IPS-18a (cell line): ENCODE measurements around the gene FAM43B.
A peak's percentile ranks its signal among the peaks of the same experiment; 100 is the strongest.
"Not testable (repeated sequence)": the region's sequence is repeated elsewhere in the genome, so short reads cannot be mapped to it uniquely, and the experiment has no call there.

Experiments
- H3K27ac ChIP-seq: one replicate; pipeline ENCODE4 v1.5.1; 2013; ENCODE audit warnings: low read length
- H3K27me3 ChIP-seq: one replicate; pipeline ENCODE4 v1.6.1; 2013; ENCODE audit warnings: mild to moderate bottlenecking, low read length; ENCODE audit not compliant: control insufficient read depth, insufficient read depth
- H3K36me3 ChIP-seq: one replicate; pipeline ENCODE4 v1.6.1; 2013; ENCODE audit warnings: low read depth, low read length; ENCODE audit not compliant: control insufficient read depth
- H3K4me1 ChIP-seq: one replicate; pipeline ENCODE4 v1.6.1; 2013; ENCODE audit warnings: low read depth, low read length; ENCODE audit not compliant: control insufficient read depth
- H3K4me3 ChIP-seq: one replicate; pipeline ENCODE4 v1.5.1; 2013; ENCODE audit warnings: low read length
- H3K9ac ChIP-seq: one replicate; pipeline ENCODE4 v1.6.1; 2013; ENCODE audit warnings: mild to moderate bottlenecking, low read length, moderate library complexity
- H3K9me3 ChIP-seq: one replicate; pipeline ENCODE4 v1.6.1; 2013; ENCODE audit warnings: low read depth, low read length; ENCODE audit not compliant: control insufficient read depth

The FAM43B gene, protein sequence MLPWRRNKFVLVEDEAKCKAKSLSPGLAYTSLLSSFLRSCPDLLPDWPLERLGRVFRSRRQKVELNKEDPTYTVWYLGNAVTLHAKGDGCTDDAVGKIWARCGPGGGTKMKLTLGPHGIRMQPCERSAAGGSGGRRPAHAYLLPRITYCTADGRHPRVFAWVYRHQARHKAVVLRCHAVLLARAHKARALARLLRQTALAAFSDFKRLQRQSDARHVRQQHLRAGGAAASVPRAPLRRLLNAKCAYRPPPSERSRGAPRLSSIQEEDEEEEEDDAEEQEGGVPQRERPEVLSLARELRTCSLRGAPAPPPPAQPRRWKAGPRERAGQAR

GRCh38 chr1:20551945-20552727 lies at the start of gene FAM43B:
Gene FAM43B, plus strand, starts transcription at chr1:20552573. Its CDS starts 401 bp downstream, at chr1:20552974.
- H3K4me1 ChIP-seq = no peaks in the 10 kb centered on the region
- H3K27me3 ChIP-seq = peaks cover 70% of the 10 kb centered on the region
- H3K4me3 ChIP-seq = peak within 1 kb of the TSS; percentile 71
- H3K9ac ChIP-seq = peak within 1 kb of the TSS; percentile 67
- no peak within 1 kb of the TSS for H3K27ac ChIP-seq
- no peaks in the 10 kb centered on the region for H3K36me3 ChIP-seq
- H3K9me3 ChIP-seq = no peaks in the 10 kb centered on the region

DNA sequence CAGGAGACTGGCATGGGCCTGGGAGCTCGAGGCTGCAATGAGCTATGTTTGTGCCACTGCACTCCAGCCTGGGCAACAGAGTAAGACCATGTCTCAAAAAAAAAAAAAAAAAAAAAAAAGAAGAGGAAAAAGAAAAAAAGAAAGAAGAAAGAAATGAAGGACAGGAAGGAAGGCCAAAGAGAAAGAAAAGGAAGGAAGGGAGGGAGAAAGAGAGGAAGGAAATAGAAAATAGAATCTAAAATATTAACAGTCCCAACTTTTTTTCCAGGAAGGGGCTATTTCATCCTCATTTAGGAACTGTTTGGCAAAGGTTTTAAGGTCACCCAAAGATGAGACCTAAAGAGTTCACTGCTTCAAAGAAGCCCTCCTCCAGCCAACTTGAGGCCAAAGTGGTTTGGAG lies 46.9 kb upstream of the FAM43B start:
- Histone ChIP-seq H3K4me1 (no peaks in the 10 kb centered on the region), H3K9ac (no peak overlapping the region), H3K27me3 (peaks cover 6% of the 10 kb centered on the region), H3K27ac (no peak overlapping the region), H3K36me3 (peaks cover 30% of the 10 kb centered on the region), H3K4me3 (no peak overlapping the region), H3K9me3 (no peaks in the 10 kb centered on the region)

DNA sequence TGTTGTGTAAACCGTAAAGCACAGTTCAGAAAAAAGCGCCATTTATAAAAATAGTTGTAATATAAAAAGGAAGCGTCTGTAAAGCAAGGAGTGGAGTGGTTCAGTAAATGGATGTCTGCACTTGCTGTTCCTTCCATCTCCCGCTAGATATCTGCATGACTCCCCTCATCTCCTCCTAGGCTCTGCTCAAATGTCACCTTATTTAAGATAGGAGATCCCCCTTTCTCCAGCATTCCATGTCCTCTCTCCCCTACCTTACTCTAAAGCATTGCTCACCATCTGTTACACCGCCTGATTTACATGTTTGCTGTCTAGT lies 45.2 kb upstream of the FAM43B start:
- peaks cover 13% of the 10 kb centered on the region for H3K36me3 ChIP-seq
- H3K4me3 ChIP-seq = peak overlapping the region; percentile 84
- H3K4me1 ChIP-seq = no peaks in the 10 kb centered on the region
- H3K27me3 ChIP-seq = peaks cover 22% of the 10 kb centered on the region
- H3K9ac ChIP-seq = peak overlapping the region; percentile 53
- no peak overlapping the region for H3K27ac ChIP-seq
- H3K9me3 ChIP-seq = no peaks in the 10 kb centered on the region

GRCh38 chr1:20507564-20508410 lies 44.6 kb upstream of the FAM43B start, which contains the start of gene MUL1:
Gene MUL1, minus strand, starts transcription at chr1:20508151. Its CDS starts 127 bp downstream, at chr1:20508024.
- peak within 1 kb of the TSS; percentile 53 for H3K9ac ChIP-seq
- H3K4me1 ChIP-seq = no peaks in the 10 kb centered on the region
- H3K9me3 ChIP-seq = no peaks in the 10 kb centered on the region
- H3K27me3 ChIP-seq = peaks cover 25% of the 10 kb centered on the region
- H3K36me3 ChIP-seq = peaks cover 11% of the 10 kb centered on the region
- H3K27ac ChIP-seq = no peak within 1 kb of the TSS
- peak within 1 kb of the TSS; percentile 84 for H3K4me3 ChIP-seq

DNA sequence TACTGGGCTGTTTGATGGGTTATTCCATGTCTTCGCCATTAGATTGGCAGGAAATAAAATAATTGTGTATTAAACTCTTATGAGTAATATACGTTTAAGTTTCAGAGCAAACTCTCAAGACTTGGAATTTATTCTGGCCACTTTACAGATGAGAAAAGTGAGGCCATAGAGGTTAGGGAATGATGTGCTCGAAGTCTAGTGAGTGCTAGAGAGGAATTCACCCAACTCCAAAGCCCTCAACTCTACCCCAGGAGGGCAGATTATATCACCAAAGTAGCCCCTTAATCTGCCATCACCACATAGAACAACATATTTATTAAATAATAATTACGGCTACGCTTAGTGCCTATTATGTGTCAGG lies 44.0 kb upstream of the FAM43B start:
- Histone ChIP-seq H3K4me3 (peak overlapping the region; percentile 84), H3K9me3 (no peaks in the 10 kb centered on the region), H3K9ac (peak overlapping the region; percentile 53), H3K27ac (no peak overlapping the region), H3K36me3 (peaks cover 7% of the 10 kb centered on the region), H3K4me1 (no peaks in the 10 kb centered on the region), H3K27me3 (peaks cover 30% of the 10 kb centered on the region)

DNA sequence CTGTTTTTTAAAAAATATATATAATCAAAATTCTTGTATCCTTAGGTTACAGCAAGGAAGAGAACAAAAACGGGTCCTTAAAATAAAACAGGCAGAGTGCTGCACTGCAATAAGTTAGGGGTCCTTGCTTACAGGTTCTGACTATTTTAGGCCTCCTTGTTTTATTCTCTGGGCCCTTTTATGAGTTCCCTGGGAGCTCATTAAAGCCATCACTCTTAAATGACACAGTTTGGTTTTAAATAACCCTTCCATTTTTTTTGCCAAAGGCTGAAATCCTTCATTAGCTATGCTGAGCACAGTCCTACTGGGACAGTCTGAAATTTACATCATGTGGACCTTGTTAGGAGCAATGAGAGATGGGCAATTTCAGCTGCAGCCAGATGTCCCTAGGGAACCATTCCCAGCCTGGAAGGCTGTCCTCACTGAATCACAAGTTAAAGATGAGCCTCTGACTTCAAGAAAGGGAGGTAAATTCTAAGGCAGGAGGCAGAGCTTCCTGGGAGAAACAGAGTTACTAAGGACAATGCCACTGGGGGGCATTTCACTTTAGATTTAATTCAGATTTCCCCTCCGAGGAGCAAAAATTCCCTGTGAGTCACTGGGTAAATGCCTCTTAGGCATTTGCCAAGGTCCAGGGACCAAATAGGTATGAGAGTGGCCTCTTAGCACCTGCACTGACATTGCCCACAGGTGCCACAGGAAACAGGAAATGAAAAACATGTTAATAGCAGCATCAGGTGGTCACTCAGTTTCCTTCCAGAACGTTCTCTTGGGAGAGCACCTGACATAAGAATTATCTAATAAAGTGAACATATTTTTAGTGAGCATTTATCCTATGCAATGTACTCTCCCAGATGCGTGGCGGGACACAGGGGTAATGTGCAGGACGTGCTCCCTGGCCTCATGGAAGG lies 40.6 kb upstream of the FAM43B start:
- H3K9ac ChIP-seq = no peak overlapping the region
- no peak overlapping the region for H3K4me3 ChIP-seq
- H3K27ac ChIP-seq = no peak overlapping the region
- H3K36me3 ChIP-seq = no peaks in the 10 kb centered on the region
- no peaks in the 10 kb centered on the region for H3K9me3 ChIP-seq
- H3K27me3 ChIP-seq = peaks cover 36% of the 10 kb centered on the region
- no peaks in the 10 kb centered on the region for H3K4me1 ChIP-seq

- not testable (repeated sequence) for H3K27me3 ChIP-seq, H3K9ac ChIP-seq, H3K9me3 ChIP-seq, H3K4me3 ChIP-seq, H3K4me1 ChIP-seq, H3K27ac ChIP-seq, H3K36me3 ChIP-seq
These were observed 32.6 kb upstream of the FAM43B start for GRCh38 chr1:20519609-20520262.

- no peaks in the 10 kb centered on the region for H3K9me3 ChIP-seq
- H3K27ac ChIP-seq = no peak overlapping the region
- H3K36me3 ChIP-seq = no peaks in the 10 kb centered on the region
- H3K4me3 ChIP-seq = peak overlapping the region; percentile 21
- no peak overlapping the region for H3K9ac ChIP-seq
- H3K4me1 ChIP-seq = no peaks in the 10 kb centered on the region
- H3K27me3 ChIP-seq = peaks cover 11% of the 10 kb centered on the region
These were observed 30.2 kb upstream of the FAM43B start for GRCh38 chr1:20521960-20522861.

DNA sequence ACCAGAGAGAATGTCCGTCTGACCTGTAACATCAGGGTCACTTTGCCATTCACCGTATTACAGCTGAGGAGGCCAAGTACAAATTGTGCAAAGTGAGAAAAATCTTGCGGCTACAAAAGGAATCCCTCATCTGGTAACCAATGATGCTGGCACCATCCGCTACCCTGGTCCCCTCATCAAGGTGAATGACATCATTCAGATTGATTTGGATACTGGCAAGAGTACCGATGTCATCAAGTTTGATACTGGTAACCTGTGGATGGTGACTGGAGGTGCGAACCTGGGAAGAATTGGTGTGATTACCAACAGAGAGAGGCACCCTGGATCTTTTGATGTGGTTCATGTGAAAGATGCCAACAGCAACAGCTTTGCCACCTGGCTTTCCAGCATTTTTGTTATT lies 26.1 kb upstream of the FAM43B start:
- Histone ChIP-seq H3K9ac (no peak overlapping the region), H3K9me3 (no peaks in the 10 kb centered on the region), H3K27me3 (peaks cover 27% of the 10 kb centered on the region), H3K4me1 (no peaks in the 10 kb centered on the region), H3K27ac (no peak overlapping the region), H3K36me3 (no peaks in the 10 kb centered on the region), H3K4me3 (no peak overlapping the region)

DNA sequence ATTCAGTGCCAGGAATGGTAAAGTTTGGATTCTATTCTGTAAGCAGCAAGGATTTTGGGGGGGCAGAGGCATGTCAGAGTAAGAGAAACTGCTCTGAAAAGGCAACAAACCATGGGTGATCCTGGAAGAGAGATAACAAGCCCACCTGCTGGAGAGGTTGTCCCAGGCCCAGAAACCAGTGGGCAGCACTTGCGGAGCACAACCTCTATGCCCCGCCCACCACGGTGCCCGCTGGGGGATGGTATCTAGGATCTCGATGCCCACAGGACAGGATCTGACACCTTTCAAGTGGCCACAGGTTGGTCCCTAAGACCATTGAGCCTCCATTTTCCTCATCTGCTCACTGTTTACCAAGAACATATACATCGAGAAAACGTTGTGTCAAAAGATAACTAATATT lies 24.2 kb upstream of the FAM43B start:
- H3K27me3 ChIP-seq = peaks cover 23% of the 10 kb centered on the region

More for the DNA sequence above, 24.2 kb upstream of the FAM43B start:
- Histone ChIP-seq H3K4me3 (no peak overlapping the region), H3K9ac (no peak overlapping the region), H3K27ac (no peak overlapping the region), H3K9me3 (no peaks in the 10 kb centered on the region), H3K36me3 (no peaks in the 10 kb centered on the region), H3K4me1 (no peaks in the 10 kb centered on the region)
